ENCODE results near the gene STK32C.

STK32C gene

DNA sequence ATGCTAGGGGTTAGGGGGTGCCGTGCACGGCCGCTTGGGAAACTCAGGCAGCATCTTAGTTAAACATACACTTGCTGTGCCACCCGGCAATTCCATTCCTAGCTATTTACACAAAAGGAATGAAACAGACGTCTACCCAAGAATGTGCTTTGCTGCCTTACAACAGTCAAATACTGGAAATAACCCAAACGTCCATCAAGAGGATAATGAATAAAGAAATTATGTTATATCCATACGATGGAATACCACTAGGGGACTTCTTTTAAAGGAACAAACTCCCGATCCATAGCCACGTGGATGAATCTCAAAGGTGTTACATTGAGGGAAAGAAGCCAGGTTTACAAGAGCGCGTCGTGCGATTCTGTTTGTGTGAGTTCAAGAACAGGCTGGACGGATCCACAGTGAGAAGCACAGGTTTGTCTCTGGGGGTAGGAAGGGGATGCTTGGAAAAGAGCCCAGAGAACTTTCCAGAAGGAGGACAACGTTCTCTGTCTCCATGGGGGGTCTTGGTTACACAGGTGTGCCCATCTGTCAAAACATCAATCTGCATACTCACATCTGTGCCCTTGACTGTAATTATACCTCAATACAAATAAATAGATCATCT is 41.8 kb downstream of the STK32C start:
- no peak for DNase-seq (ENCODE audit: low read depth)

DNA sequence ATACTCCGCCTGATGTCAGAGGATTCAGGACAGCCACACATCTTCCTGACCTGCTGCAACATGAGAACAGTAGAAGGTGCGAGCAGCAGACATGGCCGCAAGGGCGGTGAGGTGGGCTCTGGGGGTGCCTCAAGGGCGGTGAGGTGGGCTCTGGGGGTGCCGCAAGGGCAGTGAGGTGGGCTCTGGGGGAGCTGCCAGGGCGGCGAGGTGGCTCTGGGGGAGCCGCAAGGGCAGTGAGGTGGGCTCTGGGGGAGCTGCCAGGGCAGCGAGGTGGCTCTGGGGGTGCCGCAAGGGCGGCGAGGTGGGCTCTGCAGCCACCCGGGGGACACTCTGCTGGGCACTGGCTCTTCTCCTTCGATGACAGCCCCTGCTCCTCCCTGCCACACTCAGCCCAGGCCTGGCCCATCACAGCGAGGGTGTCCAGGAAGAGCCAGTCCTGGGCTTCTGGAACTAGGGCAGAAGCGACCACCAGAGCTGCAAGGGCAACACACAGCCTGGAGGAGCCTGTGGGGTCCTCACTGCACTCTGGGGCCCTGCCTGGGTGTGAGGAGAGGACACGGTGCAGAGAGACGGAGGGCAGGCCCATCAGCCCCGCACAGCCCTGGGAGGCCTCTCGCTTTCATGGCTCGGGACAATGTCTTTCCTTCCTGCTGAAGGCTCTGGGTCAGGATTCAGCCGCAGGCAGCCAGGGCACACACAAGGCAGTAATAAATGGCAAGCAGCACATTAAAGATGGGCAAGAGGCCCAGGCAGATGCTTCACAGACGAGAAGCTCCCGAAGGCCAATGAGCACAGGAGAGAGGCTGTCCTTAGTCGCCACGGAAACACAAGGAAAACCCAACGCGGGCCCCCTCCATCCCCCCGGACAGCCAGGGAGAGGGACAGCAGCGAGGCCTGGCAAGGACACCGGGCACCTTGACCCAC is 42.5 kb downstream of the STK32C start:
- DNase-seq (ENCODE audit: low read depth): no peak

DNA sequence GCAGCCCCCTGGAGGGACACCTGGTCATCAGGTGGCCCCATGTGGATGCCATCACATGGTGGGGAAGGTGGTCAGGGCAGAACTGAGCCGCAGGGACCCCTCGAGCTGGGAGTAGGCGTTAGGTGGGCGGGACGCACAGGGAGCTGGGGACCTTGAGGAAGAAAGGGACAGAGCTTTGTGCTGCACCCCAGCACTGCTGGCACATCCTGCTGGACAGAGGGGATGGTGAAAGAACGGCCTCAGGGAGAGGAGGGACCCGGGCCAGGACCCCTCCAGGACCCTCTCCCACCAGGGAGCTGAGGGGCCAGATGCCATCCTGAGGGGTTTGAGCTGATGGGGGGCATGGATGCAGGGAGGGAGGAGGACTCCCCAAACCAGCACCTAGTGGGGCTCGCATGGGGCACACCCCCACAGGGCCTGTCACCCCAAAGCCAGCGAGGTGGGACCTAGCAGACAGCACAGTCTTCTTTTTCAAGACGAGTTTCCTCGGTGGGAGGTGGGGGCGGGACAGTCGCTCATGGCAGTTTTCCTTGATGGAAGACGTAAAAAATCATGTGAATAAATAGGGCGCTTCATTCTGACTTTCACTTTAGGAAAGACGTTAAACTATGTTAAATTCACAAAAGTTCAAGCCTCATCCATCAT is 43.3 kb downstream of the STK32C start:
- no peak for DNase-seq (ENCODE audit: low read depth)

DNA sequence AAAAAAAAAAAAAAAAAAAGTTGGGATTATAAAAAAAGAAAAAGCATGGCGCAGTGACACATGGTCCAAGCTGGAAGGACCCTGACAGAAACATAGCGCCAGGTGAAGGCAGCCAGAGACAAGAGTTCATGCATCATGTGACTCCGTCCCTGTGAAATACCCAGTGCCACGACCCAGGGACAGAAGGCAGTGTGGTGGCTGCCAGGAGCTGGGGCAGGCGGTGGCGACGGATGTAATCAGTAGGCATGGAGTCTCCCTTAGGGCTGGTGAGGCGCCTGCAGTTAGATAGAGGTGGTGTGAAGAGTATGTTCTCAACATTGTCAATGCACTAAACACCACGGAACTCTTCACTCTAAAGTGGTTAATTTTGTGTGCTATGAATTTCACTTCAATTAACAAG is 43.9 kb downstream of the STK32C start:
- DNase-seq (ENCODE audit: low read depth): no peak

DNA sequence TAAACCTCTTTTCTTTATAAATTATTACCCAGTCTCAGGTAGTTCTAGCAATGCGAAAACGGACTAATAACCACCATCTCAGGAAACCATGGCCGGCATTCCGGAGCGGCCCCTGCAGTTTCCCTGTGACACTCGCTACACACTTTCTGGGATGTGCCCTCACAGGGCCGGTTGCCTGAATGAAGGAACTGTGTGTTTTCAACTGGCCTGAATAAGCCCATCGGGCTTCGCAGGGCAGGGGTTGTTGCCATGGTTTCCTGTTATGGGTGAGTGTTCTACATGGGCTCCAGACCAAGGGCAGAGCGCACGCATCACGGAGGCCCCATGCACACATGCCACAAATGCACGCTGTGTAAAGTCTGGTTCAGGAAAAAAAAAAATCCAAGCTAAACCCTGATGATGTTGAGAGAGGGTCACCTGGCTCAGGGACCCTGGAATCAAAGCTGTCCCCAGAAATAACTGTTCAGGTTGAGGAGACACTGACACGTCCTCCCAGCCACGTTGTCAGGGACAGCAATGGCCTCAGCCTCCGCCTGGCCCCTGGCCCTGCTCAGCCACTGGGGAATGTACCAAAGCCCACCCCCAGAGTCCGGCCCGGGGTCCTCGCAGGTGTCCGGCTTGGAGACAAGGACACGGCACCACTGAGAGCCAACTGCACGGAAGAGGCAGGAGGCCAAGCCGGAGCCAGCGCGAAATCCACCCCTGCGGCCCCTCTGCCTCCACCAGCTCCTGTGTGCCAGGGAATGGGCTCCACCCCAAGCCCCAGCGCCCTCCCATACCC is 47.9 kb downstream of the STK32C start:
- DNase-seq (ENCODE audit: low read depth): no peak

DNA sequence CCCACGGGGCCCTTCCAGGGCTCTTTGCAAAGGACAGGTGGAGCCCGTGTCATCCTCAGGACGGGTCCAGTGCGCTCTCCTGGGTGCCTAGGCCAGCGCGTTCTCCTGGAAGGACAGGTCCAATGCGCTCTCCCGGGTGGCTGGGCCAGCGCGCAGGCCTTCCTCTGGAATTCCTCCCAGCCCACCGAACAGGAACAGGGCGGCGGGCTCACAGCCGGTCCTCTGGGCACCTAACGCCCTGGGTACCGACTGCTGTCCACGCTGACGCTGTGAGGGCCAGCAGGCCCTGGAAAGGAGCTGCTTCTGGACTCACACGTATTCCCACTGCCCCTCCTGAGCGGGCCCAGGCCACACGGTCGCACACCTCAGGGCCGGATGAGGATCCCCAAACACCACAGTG is 49.3 kb downstream of the STK32C start:
- no peak for DNase-seq (ENCODE audit: low read depth)

DNA sequence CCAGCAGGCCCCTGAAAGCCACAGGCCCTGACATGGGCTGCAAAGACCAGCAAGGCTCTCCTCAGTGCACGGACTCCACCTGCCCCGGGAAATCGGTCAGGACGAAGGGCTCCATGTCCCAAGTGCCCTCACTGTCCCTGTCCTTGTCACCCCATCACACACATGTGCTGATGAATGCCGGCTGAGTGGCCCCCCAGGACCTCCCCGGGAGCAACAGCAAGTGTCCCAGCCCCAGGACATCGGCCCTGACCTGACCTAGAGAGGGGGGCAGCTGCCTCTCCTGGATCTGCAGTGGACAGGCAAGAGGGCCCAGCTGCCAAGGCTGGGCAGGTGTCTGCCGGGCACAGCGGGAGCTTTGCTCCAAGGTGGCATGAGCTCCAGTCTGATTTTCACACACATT is 49.8 kb downstream of the STK32C start:
- DNase-seq (ENCODE audit: low read depth): no peak

DNA sequence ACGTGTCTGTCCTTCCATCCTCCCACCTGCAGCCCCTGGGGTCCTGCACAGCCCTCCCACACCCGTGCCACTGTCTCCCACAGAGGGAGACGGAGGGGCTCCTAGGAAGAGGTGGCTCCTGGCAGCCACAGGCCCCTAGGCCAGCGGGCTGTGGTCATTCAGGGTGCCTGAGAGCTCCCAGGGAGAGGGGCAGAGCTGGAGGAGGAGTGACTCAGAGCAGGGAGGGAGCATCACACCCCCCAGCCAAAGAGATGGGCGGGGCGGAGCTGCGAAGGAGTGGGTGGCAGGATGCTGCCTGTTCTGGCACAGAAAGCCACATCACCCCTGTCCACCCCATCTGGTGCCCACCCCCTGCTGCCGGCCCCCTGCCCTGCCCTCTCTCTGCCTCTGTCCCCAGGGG is 50.5 kb downstream of the STK32C start:
- DNase-seq (ENCODE audit: low read depth): peak; percentile 21

DNA sequence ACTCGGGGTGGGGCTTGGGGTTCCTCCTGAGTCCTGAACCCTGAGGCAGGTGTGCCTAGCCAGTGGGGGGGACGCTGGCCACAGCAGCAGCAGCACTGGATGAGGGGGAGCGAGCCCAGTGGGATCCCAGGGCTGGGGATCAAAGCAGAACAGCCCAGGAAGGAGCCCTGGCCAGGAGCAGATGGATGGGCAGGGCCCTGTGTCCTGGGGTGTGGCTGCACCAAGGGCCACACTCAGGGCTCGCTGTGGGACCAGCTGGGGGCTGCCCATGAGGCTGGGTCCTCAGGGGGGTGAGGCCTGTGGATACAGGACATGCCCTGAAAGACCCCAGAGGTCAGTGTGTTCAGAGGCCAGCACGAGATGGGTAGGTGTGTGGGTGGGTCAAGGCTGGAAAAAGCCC is 50.9 kb downstream of the STK32C start:
- no peak for DNase-seq (ENCODE audit: low read depth)

DNA sequence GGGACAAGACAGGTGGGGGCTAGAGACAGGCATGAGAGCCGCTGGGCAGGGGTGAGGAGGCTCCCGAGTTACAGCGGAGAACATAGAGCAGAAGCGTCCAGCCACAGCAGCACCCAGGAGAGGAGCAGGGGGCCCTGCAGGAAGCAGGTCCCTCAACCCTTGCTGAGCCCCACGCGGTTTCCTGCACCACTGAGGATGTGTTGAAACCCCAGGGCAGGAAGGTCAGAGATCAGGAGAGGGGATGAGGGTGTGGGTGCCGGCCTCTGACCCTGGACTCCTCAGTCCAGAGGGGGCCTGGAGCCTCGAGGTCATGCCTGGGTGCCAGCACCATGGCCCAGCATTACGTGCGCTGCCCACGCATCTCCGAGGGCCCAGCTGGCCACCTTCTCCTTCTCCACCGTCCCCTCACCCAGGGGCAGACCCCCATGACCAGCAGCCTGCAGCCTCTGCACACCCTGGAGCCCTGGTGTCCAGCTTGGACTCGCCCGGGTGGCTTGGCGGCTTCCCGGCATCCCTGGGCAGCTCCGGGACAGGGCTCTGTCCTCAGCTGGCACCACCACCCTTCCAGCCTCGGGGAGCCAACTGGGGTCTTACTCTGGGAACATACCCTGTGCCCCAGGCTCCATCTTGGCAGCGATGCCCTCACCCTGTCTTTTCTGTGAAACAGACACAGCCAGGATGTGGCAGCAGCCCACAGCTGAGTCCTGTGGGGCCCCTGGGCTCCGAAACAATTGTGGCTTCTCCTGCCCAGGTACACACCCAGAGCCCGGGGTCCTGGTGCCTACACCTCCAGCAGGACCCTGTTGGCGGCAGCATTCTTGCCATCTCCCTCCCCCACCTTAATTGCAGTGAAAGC is 52.0 kb downstream of the STK32C start:
- no peak for DNase-seq (ENCODE audit: low read depth)

DNA sequence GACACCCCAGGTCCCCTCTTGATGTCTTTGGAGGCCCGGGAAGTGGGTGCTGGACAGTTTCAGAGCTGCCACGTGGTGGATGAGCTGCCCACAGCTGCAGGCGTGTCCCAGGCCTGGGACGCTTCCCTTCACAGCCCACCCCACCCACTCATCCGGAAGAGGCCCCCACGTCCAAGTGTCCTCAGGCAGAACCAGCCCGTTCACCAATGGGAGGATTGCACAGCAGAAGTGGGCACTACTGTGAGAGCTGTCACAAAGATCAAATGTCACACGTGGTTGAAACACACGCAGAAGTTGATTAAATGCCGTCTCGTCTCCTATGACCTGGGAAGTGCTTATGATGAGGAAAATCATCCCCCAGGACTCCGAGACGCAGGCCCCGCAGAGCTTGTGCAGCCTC is 52.9 kb downstream of the STK32C start:
- no peak for DNase-seq (ENCODE audit: low read depth)

DNA sequence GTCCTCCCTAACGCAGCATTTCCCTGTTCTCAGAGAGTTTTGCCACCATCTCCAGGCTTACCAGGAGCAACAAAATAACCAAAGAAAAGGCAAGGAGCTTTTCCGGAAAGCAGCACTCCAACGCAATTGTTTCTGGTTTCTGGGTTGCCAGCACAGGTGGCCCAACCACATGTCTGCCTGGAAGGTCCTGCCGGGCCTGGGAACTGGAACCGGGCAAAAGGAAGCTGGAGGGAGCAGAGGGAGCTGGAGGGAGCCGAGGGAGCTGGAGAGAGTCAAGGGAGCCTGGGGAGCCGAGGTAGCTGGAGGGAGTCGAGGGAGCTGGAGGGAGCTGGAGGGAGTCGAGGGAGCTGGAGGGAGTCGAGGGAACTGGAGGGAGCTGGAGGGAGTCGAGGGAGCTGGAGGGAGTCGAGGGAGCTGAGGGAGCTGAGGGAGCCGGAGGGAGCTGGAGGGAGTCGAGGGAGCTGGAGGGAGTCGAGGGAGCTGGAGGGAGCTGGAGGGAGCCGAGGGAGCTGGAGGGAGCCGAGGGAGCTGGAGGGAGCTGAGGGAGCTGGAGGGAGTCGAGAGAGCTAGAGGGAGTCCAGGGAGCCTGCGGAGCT is 54.6 kb downstream of the STK32C start:
- no peak for DNase-seq (ENCODE audit: low read depth)

DNA sequence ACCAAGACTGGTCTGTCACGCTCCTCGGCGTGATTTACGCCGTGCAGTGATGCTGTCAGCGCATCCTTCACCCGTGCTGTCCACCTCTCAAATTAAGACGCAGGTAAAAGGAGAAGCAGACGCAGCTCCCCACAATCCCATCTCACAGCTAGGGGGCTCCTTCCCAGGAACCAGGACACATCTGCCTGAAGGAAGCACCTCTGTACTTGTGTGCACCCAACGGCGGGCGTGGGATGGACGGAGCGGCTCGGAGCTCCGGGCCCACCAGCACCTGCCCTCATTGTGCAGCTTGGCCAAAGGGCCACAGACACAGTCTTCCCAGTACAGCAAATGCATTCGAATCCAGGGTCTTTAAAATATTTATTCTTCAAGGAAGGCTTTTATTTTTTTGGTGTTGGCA is 55.3 kb downstream of the STK32C start:
- no peak for DNase-seq (ENCODE audit: low read depth)

DNA sequence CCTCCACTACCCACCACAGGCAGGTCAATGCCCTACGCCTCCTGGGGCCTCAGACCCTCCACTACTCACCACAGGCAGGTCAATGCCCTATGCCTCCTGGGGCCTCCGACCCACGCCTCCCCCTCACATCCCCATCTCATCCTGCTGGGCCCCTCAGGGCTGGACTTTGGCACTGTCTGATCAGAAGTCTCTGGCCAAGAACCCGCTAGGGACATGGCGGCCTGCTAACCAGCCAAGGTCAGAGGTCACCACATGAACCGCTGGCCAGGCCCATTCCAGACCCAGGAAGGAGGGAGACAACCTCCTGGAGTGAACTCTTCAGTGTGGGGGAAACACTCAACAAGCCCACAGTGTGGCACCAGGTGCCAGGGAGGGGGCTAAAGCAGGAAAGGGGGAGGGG is 55.8 kb downstream of the STK32C start:
- no peak for DNase-seq (ENCODE audit: low read depth)

DNA sequence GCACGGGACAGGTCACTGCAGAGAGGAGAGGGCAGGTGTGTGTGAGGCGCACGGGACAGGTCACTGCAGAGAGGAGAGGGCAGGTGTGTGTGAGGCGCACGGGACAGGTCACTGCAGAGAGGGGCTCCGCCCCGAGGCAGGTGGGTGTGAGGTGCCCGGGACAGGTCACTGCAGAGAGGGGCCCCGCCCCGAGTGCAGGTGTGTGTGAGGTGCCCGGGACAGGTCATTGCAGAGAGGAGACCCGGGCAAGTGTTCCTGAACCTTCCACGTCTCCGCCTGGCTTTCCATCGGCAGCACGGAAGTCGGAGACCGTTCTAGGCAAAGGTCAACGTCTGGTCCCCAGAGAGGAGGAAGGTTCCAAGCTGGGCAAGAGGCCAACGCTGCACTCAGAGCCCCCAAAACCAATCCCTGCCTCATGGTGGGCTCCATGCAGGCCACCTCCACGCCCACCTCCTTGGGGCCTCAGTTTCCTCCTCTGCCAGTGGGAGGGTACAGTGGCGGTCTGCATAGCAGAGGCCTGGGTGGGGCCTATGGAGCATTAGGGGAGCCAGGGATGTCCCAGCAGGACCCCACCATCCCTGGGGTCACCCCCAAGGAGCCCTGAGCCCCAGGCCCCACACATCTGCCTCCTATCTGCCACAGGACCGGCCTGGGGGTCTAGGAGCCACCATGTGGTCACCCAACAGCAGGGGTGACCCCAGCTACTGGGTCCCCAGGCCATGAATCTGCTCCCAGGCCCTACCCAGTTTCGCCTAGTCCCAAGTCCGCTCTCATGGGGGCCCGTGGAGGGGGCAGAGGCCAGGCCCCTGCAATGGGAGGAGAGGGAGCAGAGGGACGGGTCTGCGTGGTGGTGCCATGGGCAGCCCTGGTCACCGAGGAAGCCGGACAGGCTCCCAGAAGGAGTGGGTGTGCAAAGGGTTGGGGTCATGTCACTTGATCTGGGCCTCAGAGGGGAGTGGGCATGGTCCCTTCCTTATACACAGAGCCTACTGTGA is 57.0 kb downstream of the STK32C start:
- DNase-seq (ENCODE audit: low read depth): no peak

DNA sequence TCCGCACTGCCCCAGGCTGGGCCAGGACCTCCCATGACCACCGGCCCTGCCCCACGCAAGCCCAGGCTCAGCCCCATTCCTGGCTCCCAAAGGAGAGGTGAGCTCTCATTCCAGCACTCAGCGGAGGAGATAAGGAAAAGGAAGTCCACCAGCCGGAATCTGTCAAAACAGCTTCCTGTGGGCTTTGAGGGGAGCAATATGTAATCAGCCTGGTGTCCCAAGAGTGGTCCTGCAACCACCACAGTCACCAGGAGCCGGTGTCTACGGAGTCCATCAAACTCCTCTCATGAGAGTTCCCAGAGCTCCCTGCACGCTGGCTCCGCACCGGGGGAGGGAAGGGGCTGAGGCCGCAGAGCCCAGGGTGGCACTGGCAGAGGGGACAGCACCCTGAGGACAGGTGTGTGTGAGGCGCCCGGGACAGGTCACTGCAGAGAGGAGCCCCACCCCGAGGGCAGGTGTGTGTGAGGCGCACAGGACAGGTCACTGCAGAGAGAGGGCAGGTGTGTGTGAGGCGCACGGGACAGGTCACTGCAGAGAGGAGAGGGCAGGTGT is 57.9 kb downstream of the STK32C start:
- no peak for DNase-seq (ENCODE audit: low read depth)

DNA sequence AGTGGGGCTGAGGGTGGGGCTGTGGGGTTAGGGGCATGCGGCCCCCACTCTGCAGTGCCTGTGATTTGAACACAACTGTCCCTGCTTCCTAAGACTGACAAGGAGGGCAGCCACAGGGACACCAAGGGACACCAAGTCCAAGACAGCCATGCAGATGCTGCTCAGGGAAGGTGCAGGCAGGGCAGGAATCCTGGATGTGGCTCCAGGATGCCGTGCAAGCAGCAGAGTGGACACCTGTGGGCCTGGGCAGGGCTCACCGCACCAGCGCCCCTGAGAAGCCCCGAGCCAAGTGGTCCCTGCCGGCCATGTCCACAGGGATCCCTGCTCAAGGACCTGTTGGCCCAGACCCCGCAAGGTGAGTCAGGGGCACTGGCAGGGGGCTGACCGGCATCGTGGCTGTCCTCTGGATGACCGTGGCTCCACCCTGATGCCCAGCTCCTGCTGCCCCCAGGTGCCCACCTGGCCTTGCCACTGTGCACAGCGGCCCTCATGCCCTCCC is 58.5 kb downstream of the STK32C start:
- no peak for DNase-seq (ENCODE audit: low read depth)

DNA sequence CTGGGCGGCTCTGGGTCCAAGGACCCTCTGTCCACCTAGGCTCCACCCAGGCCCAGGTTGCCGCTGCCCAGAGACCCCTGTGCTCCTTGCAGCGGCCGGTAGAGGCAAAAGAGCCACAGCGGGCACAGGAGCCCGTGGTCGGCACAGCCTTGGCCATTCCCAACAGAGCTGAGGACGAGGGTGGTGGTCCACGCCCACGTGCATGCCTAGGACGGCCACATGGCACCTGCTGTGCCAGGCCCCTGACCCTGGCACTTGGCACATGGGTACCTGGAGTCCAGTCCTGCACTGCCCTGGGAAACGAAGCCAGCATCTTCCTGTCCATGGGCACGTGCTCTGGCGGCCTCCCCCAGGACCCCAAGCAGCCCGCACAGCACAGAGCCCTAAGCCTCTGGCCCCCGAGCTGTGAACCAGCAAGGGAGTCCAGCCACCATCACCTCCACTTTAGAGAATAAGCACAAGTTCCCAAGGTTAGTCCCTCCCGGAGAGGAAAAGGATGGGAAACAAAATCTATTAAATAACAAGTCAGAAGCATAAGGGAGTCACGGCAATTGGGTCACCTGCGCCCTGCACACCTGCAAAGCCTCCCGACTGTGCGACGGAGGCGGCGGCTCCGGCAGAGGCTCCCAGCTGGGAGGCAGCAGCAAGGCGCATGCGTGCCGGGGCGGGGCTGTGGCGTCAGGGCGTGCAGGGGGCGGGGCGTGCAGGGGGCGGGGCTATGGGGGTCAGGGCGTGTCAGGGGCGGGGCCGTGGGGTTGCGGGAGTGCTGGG is 59.1 kb downstream of the STK32C start:
- DNase-seq (ENCODE audit: low read depth): peak; percentile 45
